Neural progenitor cell (in vitro differentiated cells): Measurements from ENCODE around the gene ZFYVE21. TPM values are rescaled to one million over a fixed set of nuclear protein-coding genes. Genes with fewer than 3 reads are reported as not detected.

Experiments
- DNase-seq: peaks from one replicate; pipeline ENCODE4 v3.0.0-alpha.2; 2016; ENCODE audit warnings: low spot score
- H2AFZ ChIP-seq: fragments of 200-600 bp; sonication (generic); replicated peaks from 2 replicates; pipeline ENCODE4 v1.6.1; 2016; ENCODE audit warnings: antibody characterized with exemption
- H3F3A ChIP-seq: fragments of 200-600 bp; sonication (generic); 2 replicates; pipeline ENCODE4 v1.6.1; 2016; ENCODE audit warnings: antibody characterized with exemption, low read depth
- H3K27ac ChIP-seq: fragments of 200-600 bp; sonication (generic); 2 replicates; pipeline ENCODE4 v1.5.1; 2016; ENCODE audit warnings: mild to moderate bottlenecking
- H3K27me3 ChIP-seq: fragments of 200-600 bp; sonication (generic); 2 replicates; pipeline ENCODE4 v1.6.1; 2016; ENCODE audit warnings: mild to moderate bottlenecking, moderate library complexity
- H3K36me3 ChIP-seq: fragments of 200-600 bp; sonication (generic); 2 replicates; pipeline ENCODE4 v1.5.1; 2016
- H3K4me1 ChIP-seq: fragments of 200-600 bp; sonication (generic); 2 replicates; pipeline ENCODE4 v1.6.1; 2016; ENCODE audit warnings: mixed run types
- H3K4me2 ChIP-seq: fragments of 200-600 bp; sonication (generic); 2 replicates; pipeline ENCODE4 v1.6.1; 2016
- H3K4me3 ChIP-seq: fragments of 200-600 bp; sonication (generic); 2 replicates; pipeline ENCODE4 v1.5.1; 2016
- H3K79me2 ChIP-seq: fragments of 200-600 bp; sonication (generic); 2 replicates; pipeline ENCODE4 v1.6.1; 2016; ENCODE audit warnings: low read depth
- H3K9ac ChIP-seq: fragments of 200-600 bp; sonication (generic); 2 replicates; pipeline ENCODE4 v1.6.1; 2016
- H3K9me3 ChIP-seq: fragments of 200-600 bp; sonication (generic); 2 replicates; pipeline ENCODE4 v1.5.1; 2016; ENCODE audit warnings: low read depth
- H4K20me1 ChIP-seq: fragments of 200-600 bp; sonication (generic); 2 replicates; pipeline ENCODE4 v1.6.1; 2016; ENCODE audit warnings: low read depth
- H3K27ac Mint-ChIP-seq: 3 replicates; pipeline ENCODE4 v1.8.0; 2021; ENCODE audit warnings: mixed read lengths
- H3K27me3 Mint-ChIP-seq: 2 replicates; pipeline ENCODE4 v1.8.0; 2022; ENCODE audit warnings: low read depth, mild to moderate bottlenecking, inconsistent platforms, moderate library complexity, mixed read lengths; ENCODE audit not compliant: insufficient read depth
- H3K36me3 Mint-ChIP-seq: 3 replicates; pipeline ENCODE4 v1.8.0; 2021; ENCODE audit warnings: mixed read lengths
- H3K4me1 Mint-ChIP-seq: 3 replicates; pipeline ENCODE4 v1.8.0; 2021; ENCODE audit warnings: mixed read lengths
- H3K4me3 Mint-ChIP-seq: 3 replicates; pipeline ENCODE4 v1.8.0; 2021; ENCODE audit warnings: mild to moderate bottlenecking, moderate library complexity, mixed read lengths
- H3K9me3 Mint-ChIP-seq: 3 replicates; pipeline ENCODE4 v1.8.0; 2020; ENCODE audit warnings: mixed read lengths
- EZH2 ChIP-seq: fragments of 200-600 bp; sonication (generic); IDR thresholded peaks from 2 replicates; pipeline ENCODE4 v1.6.1; 2017; ENCODE audit warnings: antibody characterized with exemption, mild to moderate bottlenecking, moderate library complexity
- EZH2phosphoT487 ChIP-seq: fragments of 200-600 bp; sonication (generic); IDR thresholded peaks from 2 replicates; pipeline ENCODE4 v1.6.1; 2017; ENCODE audit warnings: antibody characterized with exemption
- total RNA-seq: library from RNA; depleted of rRNA; stranded (reverse); fragments of >200 nt; gene quantifications from 2 replicates; pipeline ENCODE4 v1.2.3, GENCODE V29; 2015; ENCODE audit warnings: low replicate concordance
- TF ChIP-seq, protein P1 (sequence below): fragments of 200-600 bp; sonication (generic); IDR thresholded peaks from 2 replicates; pipeline ENCODE4 v1.5.1; 2017; ENCODE audit warnings: antibody characterized with exemption, mild to moderate bottlenecking

ZFYVE21 gene
- total RNA-seq, 1 donor from 2014 or later: 46.2 TPM

DNA sequence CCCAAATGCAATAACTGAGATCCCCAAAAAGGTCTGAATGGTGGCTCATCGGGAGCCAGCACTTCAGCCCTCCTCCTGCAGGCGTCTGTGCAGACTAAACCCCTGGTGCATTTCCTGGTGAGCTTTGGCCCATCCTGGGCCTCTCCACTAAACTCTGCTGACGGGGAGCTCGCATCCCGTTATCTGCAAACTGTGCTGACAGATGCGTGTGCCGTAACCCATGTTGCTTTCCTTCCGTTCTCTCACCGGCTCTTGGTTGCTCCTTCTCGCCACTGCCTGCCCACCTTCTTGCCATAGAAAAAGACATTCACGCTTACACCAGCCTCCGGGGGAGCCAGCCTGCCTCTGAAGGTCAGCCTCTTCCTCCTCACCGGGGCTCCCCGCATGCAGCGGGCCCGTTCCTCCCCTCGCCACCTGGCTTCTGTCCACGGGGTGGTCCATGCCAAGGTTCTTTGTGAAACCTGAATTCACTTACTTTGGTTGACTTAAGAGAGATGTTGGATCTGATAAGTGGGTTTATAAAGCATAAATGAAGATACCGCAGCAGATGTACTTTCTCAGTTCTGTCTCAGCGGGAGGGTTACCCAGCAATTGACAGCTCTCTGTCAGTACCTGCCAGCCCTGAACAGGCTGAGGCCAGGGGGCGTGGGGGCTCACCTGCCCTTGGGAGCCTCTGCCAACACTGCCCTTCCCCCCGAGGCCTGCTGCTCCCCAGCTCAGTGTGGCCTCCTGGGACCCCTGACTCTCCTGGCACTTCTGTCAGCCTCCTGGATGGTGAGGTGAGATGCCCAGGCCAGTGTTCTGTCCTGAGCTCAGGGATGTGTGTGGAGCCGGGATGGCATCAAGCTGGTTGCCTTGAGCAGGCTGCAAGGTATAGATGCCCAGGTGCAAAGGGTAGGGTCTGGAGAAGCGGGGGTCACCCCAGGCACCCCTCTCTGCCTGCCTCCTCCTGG is 14.2 kb downstream of the ZFYVE21 start:
- H3K27ac ChIP-seq: no peak overlapping the region
- Mint-ChIP-seq H3K36me3 (peaks cover 11% of the 10 kb centered on the region), H3K4me1 (no peaks in the 10 kb centered on the region), H3K27ac (no peak overlapping the region), H3K4me3 (no peak overlapping the region), H3K9me3 (no peaks in the 10 kb centered on the region), H3K27me3 (no peaks in the 10 kb centered on the region)
- no peak overlapping the region for H2AFZ ChIP-seq
- TF ChIP-seq, protein P1, sequence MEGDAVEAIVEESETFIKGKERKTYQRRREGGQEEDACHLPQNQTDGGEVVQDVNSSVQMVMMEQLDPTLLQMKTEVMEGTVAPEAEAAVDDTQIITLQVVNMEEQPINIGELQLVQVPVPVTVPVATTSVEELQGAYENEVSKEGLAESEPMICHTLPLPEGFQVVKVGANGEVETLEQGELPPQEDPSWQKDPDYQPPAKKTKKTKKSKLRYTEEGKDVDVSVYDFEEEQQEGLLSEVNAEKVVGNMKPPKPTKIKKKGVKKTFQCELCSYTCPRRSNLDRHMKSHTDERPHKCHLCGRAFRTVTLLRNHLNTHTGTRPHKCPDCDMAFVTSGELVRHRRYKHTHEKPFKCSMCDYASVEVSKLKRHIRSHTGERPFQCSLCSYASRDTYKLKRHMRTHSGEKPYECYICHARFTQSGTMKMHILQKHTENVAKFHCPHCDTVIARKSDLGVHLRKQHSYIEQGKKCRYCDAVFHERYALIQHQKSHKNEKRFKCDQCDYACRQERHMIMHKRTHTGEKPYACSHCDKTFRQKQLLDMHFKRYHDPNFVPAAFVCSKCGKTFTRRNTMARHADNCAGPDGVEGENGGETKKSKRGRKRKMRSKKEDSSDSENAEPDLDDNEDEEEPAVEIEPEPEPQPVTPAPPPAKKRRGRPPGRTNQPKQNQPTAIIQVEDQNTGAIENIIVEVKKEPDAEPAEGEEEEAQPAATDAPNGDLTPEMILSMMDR: no peak
- TF ChIP-seq EZH2phosphoT487 (no peak), EZH2 (no peak)
- no peak overlapping the region for H3K4me2 ChIP-seq
- H3K27me3 ChIP-seq: no peaks in the 10 kb centered on the region
- H3K79me2 ChIP-seq: peaks cover 11% of the 10 kb centered on the region
- no peak for DNase-seq
- H3F3A ChIP-seq: no peaks in the 10 kb centered on the region
- H4K20me1 ChIP-seq: peaks cover 25% of the 10 kb centered on the region
- H3K9me3 ChIP-seq: no peaks in the 10 kb centered on the region
- H3K9ac ChIP-seq: no peak overlapping the region
- no peaks in the 10 kb centered on the region for H3K4me1 ChIP-seq
- H3K36me3 ChIP-seq: no peaks in the 10 kb centered on the region
- H3K4me3 ChIP-seq: no peak overlapping the region

- Histone ChIP-seq H3K4me1 (no peaks in the 10 kb centered on the region), H3K4me3 (no peak overlapping the region), H3K36me3 (no peaks in the 10 kb centered on the region), H3F3A (no peaks in the 10 kb centered on the region), H3K27me3 (no peaks in the 10 kb centered on the region), H3K27ac (no peak overlapping the region), H3K9me3 (no peaks in the 10 kb centered on the region), H3K4me2 (no peak overlapping the region), H3K79me2 (peaks cover 7% of the 10 kb centered on the region), H2AFZ (no peak overlapping the region), H3K9ac (no peak overlapping the region), H4K20me1 (peaks cover 19% of the 10 kb centered on the region)
- H3K4me1 Mint-ChIP-seq: no peaks in the 10 kb centered on the region
- peaks cover 11% of the 10 kb centered on the region for H3K36me3 Mint-ChIP-seq
- no peak for DNase-seq
- H3K27me3 Mint-ChIP-seq: no peaks in the 10 kb centered on the region
- H3K27ac Mint-ChIP-seq: no peak overlapping the region
- H3K4me3 Mint-ChIP-seq: no peak overlapping the region
- TF ChIP-seq, protein P1: peak; percentile 12
- TF ChIP-seq EZH2: no peak
- H3K9me3 Mint-ChIP-seq: no peaks in the 10 kb centered on the region
Observed at GRCh38 chr14:103730490-103731035, 15.0 kb downstream of the ZFYVE21 start.

DNA sequence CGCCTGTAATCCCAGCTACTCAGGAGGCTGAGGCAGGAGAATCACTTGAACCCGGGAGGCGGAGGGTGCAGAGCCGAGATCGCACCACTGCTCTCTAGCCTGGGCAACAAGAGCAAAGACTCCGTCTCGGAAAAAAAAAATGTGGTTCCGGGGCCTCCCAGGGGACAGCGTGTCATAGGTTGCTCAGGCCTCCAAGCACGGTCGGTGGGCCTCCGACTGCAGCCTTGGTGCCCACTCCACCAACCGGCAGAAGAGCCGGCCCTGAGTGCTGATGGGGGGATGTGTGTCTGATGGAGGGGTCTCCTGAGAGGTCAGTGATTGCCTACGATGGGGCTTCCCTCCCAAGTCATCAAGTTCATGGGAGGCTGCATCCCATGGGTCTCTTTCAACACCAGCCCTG is 15.9 kb downstream of the ZFYVE21 start:
- H3K4me1 ChIP-seq: no peaks in the 10 kb centered on the region
- peaks cover 11% of the 10 kb centered on the region for H3K36me3 Mint-ChIP-seq
- H3K27me3 ChIP-seq: no peaks in the 10 kb centered on the region
- H2AFZ ChIP-seq: no peak overlapping the region
- no peak overlapping the region for H3K27ac ChIP-seq
- H3K4me1 Mint-ChIP-seq: no peaks in the 10 kb centered on the region
- H3K27ac Mint-ChIP-seq: no peak overlapping the region
- no peak overlapping the region for H3K4me2 ChIP-seq
- no peaks in the 10 kb centered on the region for H3K79me2 ChIP-seq
- H3K4me3 ChIP-seq: no peak overlapping the region
- H3K9ac ChIP-seq: no peak overlapping the region
- peaks cover 15% of the 10 kb centered on the region for H4K20me1 ChIP-seq
- H3K9me3 Mint-ChIP-seq: no peaks in the 10 kb centered on the region
- H3K4me3 Mint-ChIP-seq: no peak overlapping the region
- TF ChIP-seq, protein P1: no peak
- TF ChIP-seq EZH2 (no peak), EZH2phosphoT487 (no peak)
- no peaks in the 10 kb centered on the region for H3K9me3 ChIP-seq
- no peaks in the 10 kb centered on the region for H3K36me3 ChIP-seq
- no peak for DNase-seq
- no peaks in the 10 kb centered on the region for H3F3A ChIP-seq
- H3K27me3 Mint-ChIP-seq: peaks cover 2% of the 10 kb centered on the region
